Measurements from ENCODE around the gene CYP1A2. TPM values are rescaled to one million over a fixed set of nuclear protein-coding genes. Genes with fewer than 3 reads are reported as not detected.

Gene CYP1A2
- total and polyA plus RNA-seq, 7 donors = 0.03 TPM; not detected in 6

GRCh38 chr15:74800559-74801094 lies 52.0 kb downstream of the CYP1A2 start:
- intact Hi-C loops (cut with DNase I) = loop anchor here (1.0 to 2.0 kb wide), 3 partner anchors 18 to 29 kb away; partner anchors contain the start of gene CSK (in 2 of the 2)
- Histone ChIP-seq H3K27me3 (ENCODE audit: insufficient read depth in 3 of 3, low read length in 2 of 3) (no peaks in the 10 kb centered on the region), H3K36me3 (ENCODE audit: insufficient read depth in 1 of 2, low read depth in 1 of 2) (peaks cover 4 to 49% of the 10 kb centered on the region in 2 donors), H3K4me1 (peaks cover 21% of the 10 kb centered on the region), H3K4me3 (no peak overlapping the region), H3K9me3 (no peaks in the 10 kb centered on the region), H3K27ac (no peak overlapping the region)
- no peak for TF ChIP-seq CTCF (IDR thresholded peaks at IDR 0.05)
- ATAC-seq = no peak
- DNase-seq = no peak
- 88 to 91% (median 89%) methylated on average over 20 of the region's 20 CpGs for WGBS, 3 donors

GRCh38 chr15:74801311-74801997 lies 52.8 kb downstream of the CYP1A2 start:
- 87 to 89% (median 87%) methylated on average over 18 of the region's 18 CpGs for WGBS, 3 donors
- no peaks in the 10 kb centered on the region for H3K27me3 ChIP-seq (ENCODE audit: insufficient read depth in 3 of 3, low read length in 2 of 3)
- H3K4me1 ChIP-seq = peaks cover 21% of the 10 kb centered on the region
- H3K36me3 ChIP-seq (ENCODE audit: insufficient read depth in 1 of 2, low read depth in 1 of 2) = peaks cover 4 to 49% of the 10 kb centered on the region in 2 donors
- DNase-seq (no peak), ATAC-seq (no peak)
- no peak for TF ChIP-seq CTCF (IDR thresholded peaks at IDR 0.05)
- no peak overlapping the region for H3K27ac ChIP-seq
- H3K4me3 ChIP-seq = no peak overlapping the region
- intact Hi-C loops (cut with DNase I) = loop anchor here in 1 of 2 donors (2.0 kb wide), 1 partner anchor 19 kb away; the partner anchor contains the start of gene CSK
- H3K9me3 ChIP-seq = no peaks in the 10 kb centered on the region

GRCh38 chr15:74802290-74802689 lies 53.6 kb downstream of the CYP1A2 start:
- Histone ChIP-seq H3K4me3 (no peak overlapping the region), H3K36me3 (ENCODE audit: insufficient read depth in 1 of 2, low read depth in 1 of 2) (peaks cover 4 to 49% of the 10 kb centered on the region in 2 donors), H3K4me1 (peaks cover 21% of the 10 kb centered on the region), H3K27me3 (ENCODE audit: insufficient read depth in 3 of 3, low read length in 2 of 3) (no peaks in the 10 kb centered on the region), H3K9me3 (no peaks in the 10 kb centered on the region), H3K27ac (no peak overlapping the region)
- intact Hi-C loops (cut with DNase I) = no loop called here
- no peak for TF ChIP-seq CTCF (IDR thresholded peaks at IDR 0.05)
- ATAC-seq (no peak), DNase-seq (no peak)
- 89 to 91% (median 90%) methylated on average over 20 of the region's 20 CpGs for WGBS, 3 donors

GRCh38 chr15:74802862-74803447 lies 54.3 kb downstream of the CYP1A2 start:
- no peak overlapping the region for H3K4me3 ChIP-seq
- ATAC-seq = no peak
- peaks cover 4 to 49% of the 10 kb centered on the region in 2 donors for H3K36me3 ChIP-seq (ENCODE audit: insufficient read depth in 1 of 2, low read depth in 1 of 2)
- H3K27ac ChIP-seq = no peak overlapping the region
- intact Hi-C loops (cut with DNase I) = no loop called here
- no peak for TF ChIP-seq CTCF (IDR thresholded peaks at IDR 0.05)
- 88 to 92% (median 90%) methylated on average over 31 of the region's 31 CpGs for WGBS, 3 donors
- H3K9me3 ChIP-seq = no peaks in the 10 kb centered on the region
- DNase-seq = no peak
- H3K4me1 ChIP-seq = peaks cover 22% of the 10 kb centered on the region
- no peaks in the 10 kb centered on the region for H3K27me3 ChIP-seq (ENCODE audit: insufficient read depth in 3 of 3, low read length in 2 of 3)
